HG02759 (cell line): ENCODE data around the gene PAPSS1.
"Not testable (repeated sequence)": the region's sequence is repeated elsewhere in the genome, so short reads cannot be mapped to it uniquely, and the experiment has no call there.

ENCODE experiments used
- ATAC-seq: cut with Tn5 transposase; IDR thresholded peaks from one replicate; pipeline ENCODE4 v1.9.1; 2021; ENCODE audit warnings: mild to moderate bottlenecking, moderate library complexity; ENCODE audit not compliant: unreplicated experiment

The PAPSS1 gene

GRCh38 chr4:107719922-107720722 is at the start of gene PAPSS1:
Gene PAPSS1, minus strand, starts transcription at chr4:107720234. Its CDS starts 55 bp downstream, at chr4:107720179.
- ATAC-seq = peak; percentile 88

GRCh38 chr4:107760281-107760947 is 40.4 kb upstream of the PAPSS1 start:
- ATAC-seq = no peak

- ATAC-seq = no peak
Observed at GRCh38 chr4:107757864-107758476, 37.9 kb upstream of the PAPSS1 start.

GRCh38 chr4:107757283-107757682 is 37.2 kb upstream of the PAPSS1 start:
- ATAC-seq = no peak

DNA sequence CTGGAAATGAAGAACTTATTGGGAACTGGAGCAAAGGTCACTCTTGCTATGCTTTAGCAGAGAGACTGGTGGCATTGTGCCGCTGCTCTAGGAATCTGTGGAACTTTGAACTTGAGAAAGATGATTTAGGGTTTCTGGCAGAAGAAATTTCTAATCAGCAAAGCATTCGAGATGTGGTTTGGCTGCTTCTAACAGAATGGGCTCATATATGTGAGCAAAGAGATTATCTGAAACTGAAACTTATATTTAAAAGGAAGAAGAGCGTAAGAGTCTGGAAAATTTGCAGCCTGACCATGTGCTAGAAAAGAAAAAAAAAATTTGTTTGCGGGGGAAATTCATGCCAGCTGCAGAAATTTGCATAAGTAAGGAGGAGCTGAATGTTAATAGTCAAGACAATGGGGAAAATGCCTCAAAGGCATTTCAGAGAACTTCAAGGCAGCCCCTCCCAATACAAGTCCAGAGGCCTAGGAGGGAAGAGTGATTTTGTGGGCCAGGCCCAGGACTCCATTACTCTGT is 35.9 kb upstream of the PAPSS1 start:
- peak; percentile 59 for ATAC-seq

- no peak for ATAC-seq
Observed at GRCh38 chr4:107751670-107752069, 31.6 kb upstream of the PAPSS1 start.

DNA sequence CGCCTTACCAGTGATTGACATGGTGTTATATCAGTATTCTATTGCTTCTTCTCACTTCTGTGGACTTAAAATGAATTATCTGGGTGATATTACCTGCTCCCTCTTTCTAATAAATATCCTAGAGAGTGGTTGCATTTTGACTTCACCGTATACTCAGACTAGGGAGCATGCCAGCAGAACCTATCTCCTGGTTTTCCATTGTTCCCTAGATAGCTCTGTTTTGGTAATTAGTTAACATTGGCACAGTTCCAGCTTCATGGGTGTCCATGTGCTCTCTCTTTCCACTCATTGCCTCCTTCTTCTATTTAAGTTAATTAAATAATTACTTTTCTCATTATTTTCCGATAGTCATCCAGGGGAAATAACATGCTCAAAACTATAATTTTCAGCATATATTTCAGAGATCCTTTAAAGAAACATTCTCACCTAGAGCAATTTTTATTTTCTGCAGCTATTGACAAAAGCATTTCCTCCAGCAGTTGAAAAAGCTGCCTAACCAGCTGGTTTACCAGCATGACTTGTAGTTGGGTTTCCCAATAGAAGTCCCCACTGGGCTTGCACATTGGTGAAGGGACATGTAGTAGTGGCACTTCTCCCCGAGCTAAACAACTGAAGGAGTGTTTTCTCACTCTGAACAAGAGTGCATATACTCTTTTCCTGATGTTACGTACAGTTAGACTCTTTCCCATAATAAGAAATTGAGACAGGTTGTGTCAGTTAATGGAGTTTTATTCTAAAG is 27.9 kb upstream of the PAPSS1 start:
- no peak for ATAC-seq

DNA sequence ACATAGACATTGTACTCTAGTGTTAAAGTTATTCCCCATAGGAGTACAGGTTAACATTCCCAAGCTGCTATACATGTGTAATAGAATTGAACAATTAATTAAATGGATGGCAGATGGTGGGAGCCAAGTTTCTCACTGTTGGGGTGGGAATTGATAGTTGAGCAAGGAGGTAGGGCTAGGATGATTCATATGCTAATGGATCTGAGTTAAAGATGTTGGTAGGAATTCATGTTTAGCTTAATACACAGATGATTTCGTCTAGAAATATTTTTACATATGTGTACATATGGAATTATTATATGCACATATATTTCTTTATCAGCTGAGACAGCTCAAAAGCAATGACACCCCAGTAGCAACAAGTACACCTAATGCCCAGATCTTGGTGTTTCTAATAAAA is 26.1 kb upstream of the PAPSS1 start:
- no peak for ATAC-seq

DNA sequence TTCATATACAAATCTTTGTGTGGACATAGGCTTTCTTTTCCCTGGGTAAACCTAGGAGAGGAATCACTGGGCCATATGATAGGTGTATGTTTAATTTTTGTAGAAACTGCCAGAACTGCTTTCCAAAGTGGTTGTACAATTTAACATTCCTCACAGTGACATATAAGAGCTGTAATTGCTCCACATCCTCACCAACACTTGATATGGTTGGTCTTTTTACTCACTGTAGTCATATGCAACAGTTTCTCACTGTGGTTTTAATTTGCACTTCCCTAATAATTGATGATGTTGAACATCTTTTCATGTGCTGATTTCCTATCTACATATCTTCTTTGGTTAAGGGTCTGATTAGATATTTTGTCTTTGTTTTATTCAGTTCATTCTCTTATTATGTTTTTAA is 24.5 kb upstream of the PAPSS1 start:
- ATAC-seq = no peak

DNA sequence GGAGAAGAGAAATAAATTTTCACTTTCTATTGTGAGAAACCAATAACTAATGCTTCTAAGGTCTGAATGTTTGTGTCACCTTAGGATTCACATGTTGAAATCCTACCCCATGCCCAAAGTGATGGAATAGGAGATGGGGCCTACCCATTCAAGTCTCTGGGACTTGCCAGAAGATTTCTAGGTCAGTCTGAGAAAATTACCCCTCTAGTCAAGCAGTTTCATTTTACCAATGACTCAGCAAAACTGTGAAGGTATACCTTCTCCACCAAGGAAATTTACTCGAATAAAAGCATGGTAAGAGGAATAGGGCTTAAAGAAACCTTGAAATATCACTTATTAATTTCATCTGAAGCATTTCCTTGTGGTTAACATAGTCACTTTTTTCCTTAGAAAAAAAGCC is 23.5 kb upstream of the PAPSS1 start:
- ATAC-seq = no peak

DNA sequence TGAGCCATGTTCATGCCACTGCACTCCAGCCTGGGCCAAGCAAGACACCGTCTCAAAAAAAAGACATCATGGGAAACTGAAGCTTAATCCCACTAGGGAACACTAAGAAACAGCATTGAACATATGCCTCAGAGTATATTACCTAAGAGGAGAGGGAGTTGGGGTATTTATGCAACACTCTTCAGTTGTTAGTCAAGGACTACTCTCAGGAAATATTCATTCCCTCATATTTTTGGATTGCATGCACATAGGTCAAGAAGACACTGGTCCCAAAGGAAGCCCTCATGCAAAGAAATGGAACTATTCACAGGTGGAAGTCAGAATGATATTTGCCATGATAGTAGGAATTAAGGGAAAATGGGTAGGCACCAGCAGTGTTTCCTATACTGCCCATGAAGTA is 22.8 kb upstream of the PAPSS1 start:
- ATAC-seq = no peak

GRCh38 chr4:107742196-107742595 is 22.2 kb upstream of the PAPSS1 start:
- no peak for ATAC-seq

GRCh38 chr4:107740950-107741701 is 21.1 kb upstream of the PAPSS1 start:
- no peak for ATAC-seq

- no peak for ATAC-seq
Observed at GRCh38 chr4:107740381-107740780, 20.3 kb upstream of the PAPSS1 start.

DNA sequence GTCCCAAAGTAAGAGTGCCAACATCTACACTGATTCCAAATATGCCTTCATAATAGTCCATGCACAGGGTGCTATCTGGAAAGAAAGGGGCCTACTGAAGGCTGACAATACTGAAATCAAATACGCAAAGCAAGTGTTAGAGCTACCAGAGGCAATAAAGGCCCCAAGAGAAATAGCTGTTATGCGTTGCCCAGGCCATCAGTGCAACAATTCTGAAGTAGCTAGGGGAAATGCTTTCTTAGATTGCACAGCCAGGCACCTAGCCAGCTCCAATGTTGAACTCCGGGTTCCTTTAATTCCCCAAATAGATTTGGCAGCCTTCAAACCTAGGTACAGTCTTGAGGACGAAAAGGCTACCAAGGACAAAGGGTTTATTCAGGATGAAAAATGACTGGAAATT is 17.4 kb upstream of the PAPSS1 start:
- ATAC-seq = no peak

DNA sequence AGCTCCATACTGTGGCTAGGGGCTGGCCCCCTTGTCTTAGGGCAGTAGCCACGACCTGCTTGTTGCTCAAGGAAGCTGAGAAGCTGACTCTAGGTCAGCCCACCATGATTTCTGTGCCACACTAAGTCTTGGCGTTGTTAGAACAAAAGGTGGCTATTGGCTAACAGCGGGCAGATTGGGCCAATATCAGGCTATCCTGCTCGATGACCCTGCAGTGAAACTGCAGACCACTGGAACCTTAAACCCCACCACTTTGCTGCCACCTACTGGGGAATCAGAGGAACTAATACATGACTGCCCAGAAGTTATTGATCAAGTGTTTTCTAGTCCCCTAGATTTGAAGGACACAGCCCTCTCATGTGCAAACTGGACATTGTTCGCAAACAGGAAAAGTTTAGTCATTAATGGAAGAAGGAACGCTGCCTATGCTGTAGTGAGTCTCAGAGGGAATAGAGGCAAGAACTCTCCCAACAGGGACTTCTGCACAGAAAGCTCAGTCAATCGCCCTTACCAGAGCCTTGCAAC is 17.0 kb upstream of the PAPSS1 start:
- peak; percentile 62 for ATAC-seq

DNA sequence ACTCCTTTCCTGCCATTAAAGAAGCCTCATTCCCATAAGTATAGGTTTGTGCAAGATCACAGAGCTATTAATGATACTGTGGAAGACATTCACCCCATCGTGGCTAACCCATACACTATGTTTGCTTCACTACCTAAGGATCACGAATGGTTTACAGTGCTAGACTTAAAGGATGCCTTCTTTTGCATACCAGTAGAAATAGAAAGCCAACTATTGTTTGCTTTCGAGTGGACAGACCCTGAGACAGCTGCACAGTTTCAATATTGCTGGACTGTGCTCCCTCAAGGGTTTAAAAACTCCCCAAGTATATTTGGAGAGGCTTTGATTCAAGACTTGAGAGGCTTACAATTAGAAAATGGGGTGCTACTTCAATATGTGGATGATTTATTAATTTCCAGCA is 16.0 kb upstream of the PAPSS1 start:
- ATAC-seq = peak; percentile 68

DNA sequence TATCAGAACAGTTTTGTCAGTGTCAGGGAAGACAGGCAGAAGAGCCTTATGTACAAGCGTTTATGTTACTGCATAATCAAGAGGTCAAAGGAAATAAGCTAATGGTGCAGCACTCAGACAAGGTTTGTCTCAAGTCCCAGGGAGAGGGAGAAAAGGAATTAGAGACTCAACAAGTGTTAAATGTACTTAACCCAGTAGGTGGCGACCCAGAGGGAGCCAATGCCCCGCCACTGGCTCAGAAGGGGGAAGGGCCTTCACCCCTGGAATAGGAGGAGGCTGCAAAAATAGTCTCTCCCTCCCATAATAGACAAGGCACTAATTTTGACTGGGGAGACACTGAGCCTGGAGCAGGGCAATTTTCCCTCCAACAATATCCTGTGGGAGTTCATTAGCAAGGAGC is 14.1 kb upstream of the PAPSS1 start:
- peak; percentile 35 for ATAC-seq

DNA sequence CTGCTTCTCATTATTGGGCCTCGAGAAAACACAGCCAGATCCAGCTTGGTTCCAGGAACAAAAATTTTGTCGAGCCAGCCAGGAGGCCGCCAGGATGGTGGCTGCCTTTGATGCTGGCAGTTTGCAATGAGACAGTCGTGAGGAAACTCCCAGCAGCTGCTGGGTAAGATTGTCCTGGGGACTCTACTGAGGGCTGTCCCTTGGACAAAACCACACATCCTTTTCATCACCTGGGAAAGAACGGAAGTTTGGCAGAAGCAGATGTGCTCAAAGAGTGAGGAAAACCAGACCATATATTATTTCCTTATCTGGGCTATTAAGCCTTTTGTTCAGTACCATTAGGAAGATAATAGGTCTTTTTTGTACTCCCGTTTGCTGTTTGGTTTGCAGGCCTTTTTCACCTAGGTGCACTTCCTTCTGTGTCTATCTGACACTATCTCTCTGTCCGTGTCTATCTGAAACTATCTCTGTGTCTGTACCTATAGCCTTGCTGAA is 13.4 kb upstream of the PAPSS1 start:
- no peak for ATAC-seq

GRCh38 chr4:107729050-107729449 is 9.0 kb upstream of the PAPSS1 start:
- not testable (repeated sequence) for ATAC-seq
